Panc1 (cell line): ENCODE measurements around the gene DAND5. TPM values are rescaled to one million over a fixed set of nuclear protein-coding genes. Genes with fewer than 3 reads are reported as not detected.
A peak's percentile ranks its signal among the peaks of the same experiment; 100 is the strongest.

Experiments used
- ATAC-seq: fragments of 200-7000 bp; cut with Tn5 transposase; 2 replicates; pipeline ENCODE4 v1.9.1; 2020; ENCODE audit warnings: mild to moderate bottlenecking, moderate library complexity
- BruUV-seq: library from RNA; stranded (reverse); fragments of 400-500 nt; replicated peaks from 2 replicates; lab custom pipeline; 2021; lab: Mats Ljungman, UMichigan
- CTCF ChIA-PET: fragments of 300-600 bp; sonication (Branson Sonifier 250); formaldehyde crosslinking; loops from one replicate; lab custom pipeline; 2022; ENCODE audit warnings: antibody characterized with exemption; lab: Charles Lee
- POLR2A ChIA-PET: fragments of 300-600 bp; sonication (Branson Sonifier 250); formaldehyde crosslinking; loops from one replicate; lab custom pipeline; 2022; ENCODE audit warnings: antibody characterized with exemption; lab: Charles Lee
- DNase-seq: peaks from one replicate; pipeline ENCODE4 v3.0.0-alpha.2; 2010; ENCODE audit warnings: low read depth, low spot score
- H3K27ac ChIP-seq: 2 replicates; pipeline ENCODE4 v1.5.1; 2011; ENCODE audit warnings: mild to moderate bottlenecking, low read length, inconsistent platforms
- H3K27me3 ChIP-seq: fragments of 200-500 bp; sonication (Bioruptor generic); 2 replicates; pipeline ENCODE4 v1.6.0; 2014; ENCODE audit warnings: low read length, inconsistent platforms; ENCODE audit not compliant: control insufficient read depth, insufficient read depth
- H3K36me3 ChIP-seq: fragments of 200-500 bp; sonication (Bioruptor generic); 2 replicates; pipeline ENCODE4 v1.5.1; 2014; ENCODE audit warnings: inconsistent platforms, mild to moderate bottlenecking, low read length, moderate library complexity; ENCODE audit not compliant: control insufficient read depth, insufficient read depth
- H3K4me1 ChIP-seq: 2 replicates; pipeline ENCODE4 v1.5.1; 2011; ENCODE audit warnings: inconsistent platforms, mild to moderate bottlenecking, low read length, moderate library complexity; ENCODE audit not compliant: control insufficient read depth, insufficient read depth
- H3K4me3 ChIP-seq, 2 experiments: 2 replicates each; pipeline ENCODE4 v1.5.1; 2011 to 2012; ENCODE audit warnings: low read depth in 2 of 2, low read length in 2 of 2, mild to moderate bottlenecking in 2 of 2, inconsistent platforms in 1 of 2, moderate library complexity in 1 of 2
- H3K9me3 ChIP-seq: fragments of 200-500 bp; sonication (Bioruptor generic); 2 replicates; pipeline ENCODE4 v1.5.1; 2014; ENCODE audit warnings: low read depth, mild to moderate bottlenecking, inconsistent platforms, low read length, moderate library complexity; ENCODE audit not compliant: control insufficient read depth, insufficient read depth
- CTCF ChIP-seq: fragments of 450-650 bp; IDR thresholded peaks from 2 replicates; pipeline ENCODE4 v1.5.1; 2017; ENCODE audit warnings: mild to moderate bottlenecking
- POLR2AphosphoS5 ChIP-seq: IDR thresholded peaks from 2 replicates; pipeline ENCODE4 v1.6.1; 2012; ENCODE audit warnings: mild to moderate bottlenecking, low read depth, low read length, moderate library complexity
- REST ChIP-seq, 2 experiments: IDR thresholded peaks; 2 replicates each; pipeline ENCODE4 v1.6.1; 2011 to 2012; ENCODE audit warnings: low read depth in 2 of 2, control low read depth in 1 of 2, low read length in 1 of 2, mild to moderate bottlenecking in 1 of 2, moderate library complexity in 1 of 2; ENCODE audit not compliant: insufficient read depth in 1 of 2
- SIN3A ChIP-seq: IDR thresholded peaks from 2 replicates; pipeline ENCODE4 v1.6.1; 2012; ENCODE audit warnings: low read depth, mild to moderate bottlenecking, low read length, moderate library complexity, borderline replicate concordance; ENCODE audit not compliant: insufficient read depth
- TCF7L2 ChIP-seq: IDR thresholded peaks from 2 replicates; pipeline ENCODE4 v1.6.1; 2011; ENCODE audit warnings: mild to moderate bottlenecking, low read depth, low read length, inconsistent platforms
- in situ Hi-C: cut with HindIII; loops from 2 replicates; pipeline ENCODE4 v1.10.0; 2016; ENCODE audit warnings: low sequenced_read_pairs, low pct_unique_long_range_greater_than_20kb
- intact Hi-C: fragments of 100-400 bp; cut with micrococcal nuclease; formaldehyde crosslinking; loops from one replicate; pipeline ENCODE4 v1.10.0; 2022; ENCODE audit not compliant: unreplicated experiment
- total RNA-seq: library from RNA; stranded (reverse); gene quantifications from one replicate; pipeline ENCODE4 v1.2.1, GENCODE V29; 2021; ENCODE audit not compliant: unreplicated experiment

Gene DAND5
- total RNA-seq, 1 experiment from 2014 or later: 0.54 TPM

- Histone ChIP-seq H3K36me3 (peaks cover 14% of the 10 kb centered on the region), H3K4me3 (peak within 1 kb of the TSS; percentile 89 to 91), H3K27ac (peak within 1 kb of the TSS; percentile 98), H3K27me3 (no peaks in the 10 kb centered on the region), H3K4me1 (peaks cover 21% of the 10 kb centered on the region), H3K9me3 (no peaks in the 10 kb centered on the region)
- peak; percentile 88 for ATAC-seq
- POLR2A ChIA-PET: interaction anchor here (0.7 kb wide), 1 partner anchor 55 kb away, joined by 3 read pairs; no protein-coding TSS in a partner anchor
- BruUV-seq: no TSS peak
- DNase-seq: peak; percentile 83
- in situ Hi-C loops: no loop called here
- CTCF ChIA-PET: no interaction called here
- TF ChIP-seq POLR2AphosphoS5 (peak; percentile 98), REST (IDR thresholded peaks at IDR 0.05; ENCODE audit: insufficient read depth in 1 of 2, low read depth in 2 of 2, low read length in 1 of 2) (peak in 1 of 2 experiments; percentile 52; a peak in 1 of 4 replicates), SIN3A (peak; percentile 89; the same call in 1 of the 2 replicates), CTCF (no peak), TCF7L2 (no peak)
- intact Hi-C loops: no loop called here
These were observed 23.8 kb upstream of the DAND5 start, which contains the start of gene RAD23A for GRCh38 chr19:12945479-12946091. Gene RAD23A (plus strand): TSS chr19:12945862. CDS start chr19:12945949, 87 bp downstream.

GRCh38 chr19:12946092-12946721 lies 23.2 kb upstream of the DAND5 start:
- H3K27me3 ChIP-seq: no peaks in the 10 kb centered on the region
- ChIA-PET POLR2A (interaction anchor here (0.6 to 0.7 kb wide), 2 partner anchors 56 to 211 kb away, joined by 3 to 11 read pairs; no protein-coding TSS in a partner anchor), CTCF (no interaction called here)
- in situ Hi-C loops (no loop called here), intact Hi-C loops (no loop called here)
- TF ChIP-seq SIN3A (no peak), POLR2AphosphoS5 (no peak), REST (IDR thresholded peaks at IDR 0.05; ENCODE audit: insufficient read depth in 1 of 2, low read depth in 2 of 2, low read length in 1 of 2) (no peak), TCF7L2 (no peak), CTCF (no peak)
- ATAC-seq (peak; percentile 82), DNase-seq (no peak)
- peak overlapping the region; percentile 98 for H3K27ac ChIP-seq
- no TSS peak for BruUV-seq
- peak overlapping the region; percentile 89 to 91 for H3K4me3 ChIP-seq
- peaks cover 15% of the 10 kb centered on the region for H3K4me1 ChIP-seq
- no peaks in the 10 kb centered on the region for H3K9me3 ChIP-seq
- H3K36me3 ChIP-seq: peaks cover 13% of the 10 kb centered on the region
